HUDEP-2 (cell line): Measurements from ENCODE around the gene CEP290.
"Not testable (repeated sequence)": the region's sequence is repeated elsewhere in the genome, so short reads cannot be mapped to it uniquely, and the experiment has no call there.

ENCODE experiments used
- DNase-seq, 76 experiments: peaks; one replicate each; lab custom pipeline; 2025; ENCODE audit not compliant: unreplicated experiment in 76 of 76; lab: John Stamatoyannopoulos, UW

CEP290 gene

GRCh38 chr12:88057994-88058718 is 83.7 kb downstream of the CEP290 start:
- DNase-seq, result no peak

DNA sequence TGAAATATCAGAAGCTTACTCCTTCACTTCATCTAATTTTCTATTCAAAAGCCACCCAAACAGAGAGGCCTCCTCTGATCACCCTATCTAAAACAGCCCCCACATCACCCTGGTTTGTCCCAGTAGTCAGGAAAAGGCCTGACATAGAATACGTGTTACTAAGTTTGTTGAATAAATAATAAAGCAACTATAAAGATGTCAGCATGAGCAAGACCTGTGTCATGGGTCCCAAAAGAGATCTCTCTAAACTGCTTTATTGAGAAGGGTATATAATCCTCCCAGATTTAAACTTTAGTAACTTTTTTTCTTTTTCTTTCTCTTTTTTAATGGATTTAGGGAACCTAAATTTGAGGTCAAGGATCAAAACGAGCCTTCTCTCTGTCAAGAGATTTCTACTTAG is 85.3 kb downstream of the CEP290 start:
- no peak for DNase-seq

DNA sequence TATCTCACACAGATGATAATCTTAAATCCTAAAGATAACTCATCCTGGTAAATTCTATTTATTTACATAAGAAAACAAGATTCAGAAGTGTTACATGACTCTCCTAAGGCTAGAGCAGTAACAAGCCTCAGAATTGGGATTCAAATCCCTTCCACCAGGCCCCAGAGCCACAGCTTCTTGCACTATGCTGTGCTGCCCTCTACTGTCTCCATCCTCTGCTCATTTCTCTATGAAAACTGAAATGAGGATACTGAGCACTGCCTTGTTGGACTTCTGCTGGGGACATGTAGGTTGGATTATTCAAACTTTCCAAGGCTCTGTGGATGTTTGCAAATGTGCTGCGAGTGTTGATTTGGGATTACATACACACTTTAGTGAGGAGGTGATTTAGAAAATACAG is 89.2 kb downstream of the CEP290 start:
- DNase-seq, result peak in 36 of 76 experiments; percentile 0 to 53 (median 20)

DNA sequence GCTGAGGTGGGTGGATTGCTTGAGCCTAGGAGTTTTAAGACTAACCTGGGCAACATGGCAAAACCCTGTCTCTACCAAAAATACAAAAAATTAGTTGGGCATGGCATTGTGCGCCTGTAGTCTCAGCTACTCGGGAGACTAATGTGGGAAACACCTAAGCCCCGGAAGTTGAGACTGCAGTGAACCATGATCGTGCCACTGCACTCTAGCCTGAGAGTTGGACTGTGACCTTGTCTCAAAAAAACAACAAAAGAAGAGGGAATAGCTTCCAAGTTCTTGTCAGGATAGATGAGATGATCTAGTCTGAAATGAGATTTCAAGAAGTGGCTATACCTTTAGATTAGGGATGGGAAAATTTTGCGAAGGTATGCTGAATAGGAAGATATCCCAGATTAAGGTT is 97.9 kb downstream of the CEP290 start:
- DNase-seq, result no peak

DNA sequence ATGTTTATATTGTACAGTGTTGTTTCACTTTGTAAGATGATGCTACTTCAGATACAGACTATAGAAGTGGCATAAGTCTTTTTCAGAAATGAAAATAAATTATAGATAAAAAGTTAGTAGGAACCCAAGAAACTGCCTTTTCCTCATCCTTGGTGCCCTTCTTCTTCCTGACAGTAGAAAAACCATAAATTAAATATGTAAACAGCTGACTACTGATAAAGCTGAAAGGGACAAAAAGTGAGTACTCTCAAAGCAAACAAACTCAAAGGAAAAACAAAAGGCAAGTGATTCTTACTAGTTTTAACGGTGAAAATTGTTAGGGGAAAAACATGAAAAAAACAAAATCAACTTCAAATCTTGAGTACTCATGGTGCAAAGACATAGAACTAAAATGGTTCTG is 104.1 kb downstream of the CEP290 start:
- DNase-seq, result no peak

- DNase-seq, result peak in 31 of 76 experiments; percentile 2 to 61 (median 15)
Observed at GRCh38 chr12:88036353-88036965, 105.4 kb downstream of the CEP290 start.

DNA sequence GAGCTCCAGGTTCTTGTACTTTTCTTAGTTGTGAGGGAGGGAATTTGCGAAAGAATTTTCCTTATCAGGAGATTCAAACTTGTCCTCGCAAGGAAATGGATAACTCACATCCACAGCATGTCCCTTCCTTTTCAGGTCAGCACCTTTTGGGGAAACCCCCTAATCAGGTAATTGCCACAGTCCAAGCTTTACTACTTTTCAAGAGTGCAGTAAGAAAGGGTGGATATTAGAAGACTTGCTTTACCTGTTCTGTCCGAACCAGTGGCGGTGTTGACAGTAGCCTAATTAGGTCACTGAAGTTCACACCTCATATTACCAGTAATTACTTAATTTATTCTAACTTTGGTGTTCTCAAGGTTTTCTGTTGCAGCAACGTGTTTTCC is 106.0 kb downstream of the CEP290 start:
- no peak for DNase-seq

DNA sequence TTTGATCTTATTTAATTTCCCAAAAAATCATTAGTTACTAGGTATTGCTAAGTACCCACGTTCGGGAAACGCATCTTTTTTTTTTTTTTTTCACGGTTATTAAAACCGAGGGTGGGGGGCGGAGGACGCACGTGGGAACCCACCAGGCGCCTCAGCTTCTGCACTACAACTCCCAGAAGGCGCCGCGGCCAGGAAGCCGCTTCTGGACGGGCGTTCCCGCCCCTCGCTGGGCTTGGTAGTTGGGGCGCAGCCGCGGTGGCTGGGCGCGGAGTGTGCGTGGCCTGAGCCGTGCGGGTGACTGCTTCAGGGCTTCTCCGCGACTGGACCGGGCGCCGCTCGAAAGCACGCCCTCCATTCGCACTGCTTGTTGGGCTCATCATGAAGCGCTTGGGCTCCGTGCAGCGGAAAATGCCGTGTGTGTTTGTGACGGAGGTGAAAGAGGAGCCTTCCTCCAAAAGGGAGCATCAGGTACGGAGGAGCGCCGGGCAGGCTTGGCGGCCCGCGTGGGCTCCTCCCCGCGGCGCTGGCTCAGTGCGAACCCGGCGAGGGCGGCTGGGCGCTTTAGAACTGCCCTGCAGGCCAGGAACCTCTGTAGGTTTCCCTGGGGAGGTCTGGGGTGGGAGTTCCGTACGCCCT is 106.5 kb downstream of the CEP290 start:
- DNase-seq, result peak in 74 of 76 experiments; percentile 15 to 91 (median 78)

- DNase-seq, result not testable (repeated sequence)
Observed at GRCh38 chr12:88031161-88031560, 110.7 kb downstream of the CEP290 start.

- no peak for DNase-seq
Observed at GRCh38 chr12:88029093-88029665, 112.7 kb downstream of the CEP290 start, which contains the start of gene C12orf50. Gene C12orf50, minus strand, starts transcription at chr12:88029401. Its CDS starts 2,439 bp downstream, at chr12:88026962.

DNA sequence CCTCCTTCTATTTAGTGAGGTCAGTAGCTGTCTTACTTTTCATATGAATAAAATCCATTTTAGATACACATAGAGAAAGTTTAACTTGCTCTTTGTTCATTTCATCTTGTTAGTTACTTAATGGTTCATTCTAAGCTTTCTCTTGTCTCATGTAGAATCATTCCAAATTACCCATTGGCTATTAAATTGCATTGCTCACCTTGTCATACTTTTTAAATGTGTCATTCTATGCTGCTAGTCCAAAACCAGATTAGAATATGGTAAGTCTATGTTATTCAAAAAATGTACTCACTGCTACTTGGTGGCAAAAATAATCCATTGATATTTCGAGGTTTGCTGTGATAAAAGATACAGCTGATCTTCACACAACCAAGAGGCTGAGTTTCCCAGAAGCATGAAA is 115.7 kb downstream of the CEP290 start:
- no peak for DNase-seq

DNA sequence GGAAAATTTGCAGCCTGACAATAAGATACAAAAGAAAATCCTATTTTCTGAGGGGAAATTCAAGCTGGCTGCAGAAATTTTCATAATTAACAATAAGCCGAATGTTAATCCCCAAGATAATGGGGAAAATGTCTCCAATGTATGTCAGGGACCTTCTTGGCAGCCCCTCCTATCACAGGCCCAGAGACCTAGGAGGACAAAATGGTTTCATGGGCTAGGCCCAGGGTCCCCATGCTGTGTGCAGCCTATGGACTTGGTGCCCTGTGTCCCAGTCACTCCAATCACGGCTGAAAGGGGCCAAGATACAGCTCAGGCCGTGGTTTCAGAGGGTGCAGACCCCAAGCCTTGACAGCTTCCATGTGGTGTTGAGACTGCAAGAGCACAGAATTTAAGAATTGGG is 123.9 kb downstream of the CEP290 start:
- no peak for DNase-seq

DNA sequence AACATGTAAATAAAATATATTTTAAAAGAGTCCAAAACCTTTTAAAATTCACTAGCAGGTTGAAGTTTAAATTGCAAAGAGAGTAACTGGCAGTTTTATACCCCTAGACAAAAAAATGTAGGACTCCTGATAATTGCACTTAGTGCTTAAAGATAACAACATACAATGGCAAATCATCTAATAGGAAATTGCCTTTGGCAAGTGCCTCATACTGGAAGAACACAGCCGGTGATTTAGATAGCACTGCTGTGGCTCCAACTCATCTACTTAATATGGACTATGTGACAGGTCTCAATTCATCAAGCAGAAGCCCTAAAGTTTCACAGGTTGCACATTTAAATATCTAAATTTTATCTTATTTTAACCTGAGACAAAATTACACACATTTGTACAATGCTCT is 126.1 kb downstream of the CEP290 start:
- DNase-seq, result no peak

GRCh38 chr12:88011755-88012154 is 130.1 kb downstream of the CEP290 start:
- DNase-seq, result no peak

GRCh38 chr12:88006351-88006750 is 135.5 kb downstream of the CEP290 start:
- DNase-seq, result no peak

DNA sequence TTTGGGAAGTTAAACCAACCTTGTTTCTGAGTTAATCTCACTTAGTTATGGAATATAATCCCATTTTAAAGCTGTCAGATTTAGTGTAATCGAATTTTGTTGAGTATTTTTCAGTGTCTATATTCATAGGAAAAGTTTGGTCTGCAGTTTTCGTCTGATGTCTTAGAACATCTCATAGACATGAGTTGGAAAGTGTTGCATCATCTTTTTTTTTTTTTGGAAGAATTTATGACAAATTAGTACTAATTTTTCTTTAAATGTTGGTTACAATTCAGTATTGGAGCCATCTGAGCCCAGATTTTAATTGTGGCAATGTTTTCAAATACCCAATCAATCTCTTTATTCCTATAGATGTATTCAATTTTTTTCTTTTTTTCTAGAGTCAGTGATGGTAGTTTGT is 140.6 kb downstream of the CEP290 start:
- no peak for DNase-seq
